HG03520 (cell line): ENCODE data around the gene MLC1.

Source experiments
- ATAC-seq: cut with Tn5 transposase; IDR thresholded peaks from one replicate; pipeline ENCODE4 v1.9.1; 2021; ENCODE audit warnings: mild to moderate bottlenecking, moderate library complexity; ENCODE audit not compliant: unreplicated experiment

MLC1 gene

DNA sequence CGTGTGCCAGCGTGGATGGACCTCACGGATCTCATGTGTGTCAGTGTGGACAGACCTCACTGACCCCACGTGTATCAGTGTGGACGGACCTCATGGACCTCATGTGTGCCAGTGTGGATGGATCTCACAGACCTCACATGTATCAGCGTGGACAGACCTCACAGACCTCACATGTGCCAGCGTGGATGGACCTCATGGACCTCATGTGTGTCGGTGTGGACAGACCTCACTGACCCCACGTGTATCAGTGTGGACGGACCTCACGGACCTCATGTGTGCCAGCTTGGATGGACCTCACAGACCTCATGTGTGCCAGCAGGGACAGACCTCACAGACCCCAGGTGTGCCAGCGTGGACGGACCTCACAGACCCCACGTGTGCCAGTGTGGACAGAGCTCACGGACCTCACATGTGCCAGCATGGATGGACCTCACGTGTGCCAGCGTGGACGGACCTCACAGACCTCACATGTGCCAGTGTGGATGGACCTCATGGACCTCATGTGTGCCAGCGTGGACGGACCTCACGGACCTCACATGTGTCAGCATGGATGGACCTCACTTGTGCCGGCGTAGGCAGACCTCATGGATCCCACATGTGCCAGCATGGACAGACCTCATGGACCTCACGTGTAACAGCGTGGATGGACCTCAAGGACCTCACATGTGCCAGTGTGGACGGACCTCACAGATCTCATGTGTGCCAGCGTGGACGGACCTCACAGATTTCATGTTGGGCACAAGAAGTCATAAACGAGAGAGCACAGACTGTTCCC lies 45.4 kb downstream of the MLC1 start:
- ATAC-seq = no peak

DNA sequence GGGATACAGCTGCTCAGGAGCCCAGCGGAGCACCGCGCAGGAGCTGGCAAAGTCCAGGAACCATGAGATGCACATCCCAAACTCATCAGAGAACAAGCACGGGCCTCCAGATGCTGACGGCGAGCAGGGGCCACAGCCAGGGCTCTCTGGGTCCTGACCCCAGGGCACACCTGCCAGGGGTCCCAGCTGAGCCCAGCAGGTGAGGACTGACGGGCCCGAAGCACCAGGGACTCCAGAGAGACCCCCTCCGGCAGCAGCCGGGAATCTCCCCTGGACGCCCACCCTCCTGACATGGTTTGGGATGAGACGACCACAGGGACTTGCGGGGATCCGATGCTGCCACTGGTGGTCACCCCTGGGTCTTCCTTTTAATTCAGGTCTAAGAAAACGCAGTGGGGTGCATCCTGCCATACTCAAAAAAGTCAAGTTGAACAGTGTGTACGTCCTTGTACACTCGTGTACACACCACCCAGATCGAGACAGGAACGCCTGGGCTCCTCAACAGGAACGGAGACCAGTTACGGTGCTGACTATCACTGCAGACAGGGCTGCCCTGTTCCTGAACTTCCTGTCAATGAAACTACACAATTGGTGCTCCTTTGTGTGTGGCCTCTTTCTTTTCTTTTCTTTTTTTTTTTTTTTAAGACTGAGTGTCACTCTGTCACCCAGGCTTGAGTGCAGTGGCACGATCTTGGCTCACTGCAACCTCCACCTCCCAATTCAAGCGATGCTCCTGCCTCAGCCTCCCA lies 49.1 kb downstream of the MLC1 start:
- ATAC-seq = no peak

DNA sequence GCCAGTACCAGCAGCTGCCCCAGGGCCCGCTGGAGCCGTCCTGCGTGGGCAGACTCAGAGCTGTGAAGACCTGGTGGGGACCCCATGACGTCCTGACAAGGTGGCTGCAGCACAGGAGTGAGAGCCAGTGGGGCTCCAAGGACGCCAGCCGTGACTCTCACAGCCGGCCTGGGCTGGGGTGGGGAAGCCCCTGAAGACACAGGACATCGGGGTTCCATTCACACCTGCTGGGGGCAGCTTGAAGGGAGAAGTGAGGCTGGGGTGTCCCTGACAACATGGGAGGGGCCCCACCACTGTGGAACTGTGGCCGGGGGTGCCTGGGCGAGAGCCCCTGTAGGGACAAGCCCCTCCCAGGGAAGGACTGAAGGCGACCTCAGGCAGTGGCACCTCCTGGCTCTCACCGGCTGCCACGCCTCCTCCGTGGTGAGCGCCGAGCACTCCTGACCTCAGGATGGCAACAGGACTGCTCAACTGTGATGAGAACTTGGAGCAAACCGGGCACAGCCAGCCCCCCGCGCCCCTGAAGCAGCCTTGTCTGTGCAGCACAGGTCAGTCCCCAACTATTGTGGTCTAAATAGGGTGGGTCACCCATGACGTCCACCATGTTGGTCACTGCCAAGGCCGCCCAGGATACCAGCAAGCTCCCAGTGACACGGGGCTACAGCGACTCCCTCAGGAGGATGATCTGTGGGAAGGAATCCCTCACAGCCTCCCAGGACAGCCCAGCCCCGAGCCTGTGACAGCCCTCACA lies 49.9 kb downstream of the MLC1 start:
- ATAC-seq = no peak

DNA sequence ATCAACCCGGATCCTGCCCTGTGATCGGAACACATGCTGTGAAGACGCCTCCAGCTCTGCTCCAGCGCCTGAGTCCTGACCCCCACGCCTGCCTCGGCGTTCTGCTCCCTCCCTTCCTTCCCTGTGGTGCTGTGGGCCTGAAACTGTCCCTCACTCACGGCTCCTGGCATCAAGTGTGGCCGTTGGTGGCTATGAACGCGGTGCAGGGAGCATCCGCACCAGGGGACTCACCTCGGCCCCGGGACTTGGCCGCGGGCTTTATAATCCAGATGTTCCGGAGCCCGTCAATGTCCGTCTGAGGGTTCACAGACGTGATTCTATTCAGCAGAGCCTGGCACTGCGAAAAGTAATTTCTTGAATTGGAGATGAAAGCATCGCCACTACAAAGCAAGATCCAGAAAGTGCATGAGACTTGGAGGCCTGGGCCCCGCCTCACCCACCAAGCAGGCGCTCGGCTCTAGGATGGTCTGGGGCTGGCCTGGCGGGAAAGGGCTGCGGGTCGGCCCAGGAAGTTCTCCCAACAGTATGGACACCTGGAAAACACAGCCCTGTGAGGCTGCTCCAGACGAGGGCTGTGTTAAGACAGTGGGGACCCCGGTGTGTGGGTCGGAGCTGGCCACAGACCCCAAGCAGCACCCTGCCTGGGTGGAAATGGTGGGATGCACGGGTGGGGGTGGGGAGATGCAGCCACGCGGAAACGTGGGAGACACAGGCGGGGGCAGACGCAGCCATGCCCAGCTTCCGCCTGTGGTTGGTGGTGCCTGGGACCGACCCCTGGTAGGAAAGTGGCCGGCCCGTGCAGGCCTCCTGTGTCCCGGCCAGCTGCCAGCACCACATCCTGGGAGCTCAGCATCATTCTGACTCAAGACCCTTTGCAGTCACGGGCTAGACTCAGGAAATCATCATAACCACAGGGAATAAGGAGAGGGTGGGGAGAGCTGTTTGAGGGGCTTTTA lies 50.8 kb downstream of the MLC1 start:
- ATAC-seq = no peak

DNA sequence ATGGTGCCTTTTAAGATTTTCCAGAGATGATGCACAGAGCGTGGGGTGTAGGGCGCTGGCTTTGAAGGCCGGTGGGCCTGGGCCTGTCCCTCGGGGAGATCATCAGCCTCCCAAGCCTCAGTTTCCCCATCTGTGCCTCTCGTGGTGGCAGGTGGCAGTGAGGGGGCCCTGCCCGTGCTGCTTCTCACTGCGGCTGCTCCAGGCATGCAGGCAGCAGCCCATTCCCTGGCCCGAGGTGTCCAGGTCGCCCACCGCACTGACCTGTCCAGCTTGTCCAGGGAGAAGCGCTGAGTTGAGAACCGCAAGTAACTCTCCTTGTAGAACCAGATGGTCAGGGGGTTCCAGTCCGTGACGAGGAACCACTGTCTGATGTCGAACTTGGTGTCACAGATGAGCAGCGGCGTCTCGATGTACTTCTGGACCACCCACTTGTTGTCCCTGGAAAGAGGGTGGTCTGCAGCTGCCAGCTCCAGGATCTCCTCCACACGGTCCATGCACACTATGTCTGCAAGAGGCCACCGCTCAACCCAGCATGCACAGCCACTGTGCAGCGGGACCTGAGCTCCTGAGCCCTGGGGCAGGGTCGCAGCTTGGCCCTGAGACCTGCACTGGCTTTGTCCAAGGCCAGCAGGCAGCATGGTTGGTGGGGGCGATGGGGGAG lies 52.2 kb downstream of the MLC1 start:
- no peak for ATAC-seq

DNA sequence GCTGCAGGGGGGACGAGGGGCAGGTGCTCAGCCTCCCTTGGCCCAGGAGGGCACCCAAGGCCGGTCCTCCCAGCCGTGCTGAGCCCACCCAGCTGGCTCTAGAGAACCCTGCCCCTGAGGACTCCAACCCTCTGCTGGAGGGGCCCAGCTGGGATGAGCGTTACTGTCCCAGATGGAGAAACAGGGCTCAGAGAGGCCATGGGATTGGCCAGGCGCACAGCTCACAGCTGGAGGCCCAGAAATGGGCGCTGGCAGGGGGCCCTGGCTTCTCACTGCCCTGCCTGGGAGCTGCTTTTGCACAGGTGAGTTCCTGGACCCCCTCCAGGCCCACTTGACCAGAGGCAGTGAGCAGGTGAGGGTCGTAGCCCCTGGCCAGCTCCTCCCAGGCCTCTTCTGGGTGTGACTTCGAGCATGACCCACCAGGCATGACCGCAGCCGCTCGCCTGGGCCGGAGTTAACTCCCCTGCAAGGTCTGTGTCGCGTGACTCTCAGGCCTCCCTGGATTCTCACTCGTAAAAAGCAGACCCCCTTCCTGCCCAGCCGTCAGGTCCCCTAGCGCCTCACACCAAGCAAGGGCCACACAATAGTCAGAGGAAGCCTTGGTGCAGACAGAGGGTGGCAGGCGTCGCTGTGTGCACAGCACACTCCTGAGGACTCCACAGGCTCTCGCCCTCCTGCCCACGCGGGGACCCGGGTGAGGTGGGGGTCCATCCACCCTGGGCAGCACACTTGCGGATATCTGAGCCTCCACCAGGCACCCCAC lies 52.9 kb downstream of the MLC1 start:
- ATAC-seq = no peak

DNA sequence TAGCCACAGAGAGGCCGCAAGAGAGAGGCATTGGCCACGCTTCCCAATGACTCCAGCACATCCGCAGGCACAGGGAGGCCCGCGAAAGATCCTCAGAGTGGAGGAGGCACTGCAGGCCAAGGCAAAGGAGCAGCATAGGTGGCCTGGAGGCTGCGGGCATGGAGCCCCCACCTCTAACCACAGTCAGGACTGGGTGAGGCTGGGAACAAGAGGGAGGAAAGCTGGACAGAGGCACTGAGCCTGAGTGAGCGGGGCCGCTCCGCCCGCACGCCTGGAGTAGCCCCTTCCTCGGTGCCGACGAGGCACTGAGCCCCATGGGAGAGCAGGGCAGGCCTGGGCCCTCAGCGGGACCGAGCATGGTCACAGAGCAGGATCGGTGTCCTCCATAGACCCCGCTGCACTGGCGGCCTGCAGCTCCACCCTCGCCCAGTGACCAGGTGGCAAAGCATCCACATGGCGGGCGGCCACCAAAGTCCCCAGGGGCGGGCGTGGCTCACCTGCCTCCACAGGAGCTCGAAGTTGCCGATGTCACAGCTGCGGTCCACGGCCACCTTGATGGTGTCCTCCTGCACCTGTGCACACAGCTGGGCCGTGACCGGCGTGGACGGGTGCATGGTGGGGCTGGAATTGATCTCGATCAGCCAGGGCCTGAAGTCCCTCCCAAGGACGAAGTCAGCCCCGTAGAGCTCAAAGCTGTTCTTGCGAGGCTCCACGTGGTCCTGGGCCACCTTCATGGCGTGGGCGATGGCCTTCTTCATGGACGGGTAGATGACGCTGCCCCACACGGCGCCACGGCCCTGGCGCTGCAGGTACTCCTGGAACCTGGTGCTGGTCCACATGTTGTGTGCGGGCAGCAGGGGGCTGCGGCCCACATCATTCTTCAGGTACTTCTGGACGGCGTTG lies 53.8 kb downstream of the MLC1 start:
- no peak for ATAC-seq

DNA sequence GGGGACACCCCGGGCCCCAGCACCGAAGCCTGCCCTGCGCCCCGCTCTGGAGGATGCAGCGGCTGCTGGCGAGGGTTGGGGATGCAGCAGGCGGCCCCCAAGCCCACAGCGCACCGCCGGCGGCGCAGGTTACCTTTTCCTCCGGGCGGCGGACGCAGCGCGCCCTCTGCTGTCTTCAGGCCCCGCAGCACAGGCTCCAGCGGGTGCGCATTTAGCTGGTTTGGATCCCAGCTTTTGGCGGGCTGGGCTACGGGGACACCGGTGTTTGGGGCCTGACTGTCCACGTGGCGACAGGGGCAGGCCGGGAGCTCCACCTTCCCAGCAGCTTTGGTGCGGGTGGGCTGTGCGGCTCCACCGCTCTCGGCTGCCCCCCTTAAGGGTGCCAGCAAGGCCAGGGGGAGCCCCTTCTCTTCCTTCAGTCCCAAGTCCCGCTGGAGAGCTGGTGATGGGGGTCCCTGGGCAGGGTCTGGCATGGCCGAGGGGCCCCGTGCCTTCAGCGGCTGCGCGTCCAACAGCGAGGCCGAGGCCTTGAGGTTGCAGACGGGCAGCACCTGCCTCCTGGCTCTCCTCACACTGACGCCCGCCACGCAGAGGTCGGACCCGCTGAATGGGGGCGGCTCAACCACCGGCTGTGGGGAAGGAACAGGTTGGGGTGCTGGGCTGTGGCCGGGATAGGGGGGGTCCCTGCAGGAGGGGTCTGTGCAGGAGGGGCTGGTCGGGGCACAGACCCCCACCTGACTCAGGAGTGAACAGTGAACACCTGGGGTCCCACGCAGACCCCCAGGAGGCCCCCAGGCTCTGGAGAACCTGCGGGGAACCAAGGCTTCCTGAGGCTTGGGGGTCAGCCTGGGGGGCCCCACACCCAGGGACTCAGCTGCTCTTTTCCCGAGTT lies 54.7 kb downstream of the MLC1 start:
- no peak for ATAC-seq

DNA sequence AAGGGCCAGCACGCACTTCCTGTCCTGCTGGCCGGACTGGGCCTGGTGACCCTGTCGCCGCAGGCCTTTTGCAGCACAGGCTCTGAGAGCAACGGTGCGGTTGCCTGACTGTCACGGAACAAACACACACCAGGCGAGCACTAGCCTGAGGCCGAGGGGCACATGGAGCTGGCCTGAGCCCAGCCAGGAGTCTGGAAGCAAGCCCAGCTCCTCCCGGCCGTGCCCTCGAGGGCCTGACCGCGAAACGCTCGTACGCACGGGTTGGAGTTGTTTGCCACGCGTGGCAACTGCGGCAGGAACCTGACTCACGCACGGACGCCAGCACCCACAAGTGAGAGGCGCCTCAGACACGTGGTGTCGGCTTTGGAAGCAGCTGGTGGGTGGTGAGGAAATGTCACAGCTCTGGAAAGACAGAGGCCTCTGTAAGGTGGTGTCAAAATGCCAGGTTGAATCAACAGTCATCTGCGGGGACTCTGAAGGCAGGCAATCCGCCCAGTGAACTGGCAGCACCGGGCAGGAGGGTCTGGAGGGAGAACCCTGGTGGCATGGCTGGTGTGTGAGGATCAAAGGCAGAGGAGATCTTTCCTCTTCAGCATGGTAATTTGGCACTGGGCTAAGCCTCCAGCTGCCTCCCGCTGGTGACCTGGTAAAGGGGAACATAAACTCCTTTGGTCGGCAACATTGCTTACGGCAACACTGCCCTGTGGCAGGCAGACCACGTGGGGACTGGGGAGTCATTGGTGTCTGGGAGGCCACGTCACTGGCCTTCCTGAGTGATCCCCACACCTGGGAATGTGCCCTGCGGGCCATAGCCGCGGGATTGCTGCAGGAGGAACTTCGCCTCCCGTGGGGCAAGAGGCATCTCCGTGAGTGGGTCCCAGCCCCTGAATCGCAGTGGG lies 57.3 kb downstream of the MLC1 start:
- ATAC-seq = no peak

DNA sequence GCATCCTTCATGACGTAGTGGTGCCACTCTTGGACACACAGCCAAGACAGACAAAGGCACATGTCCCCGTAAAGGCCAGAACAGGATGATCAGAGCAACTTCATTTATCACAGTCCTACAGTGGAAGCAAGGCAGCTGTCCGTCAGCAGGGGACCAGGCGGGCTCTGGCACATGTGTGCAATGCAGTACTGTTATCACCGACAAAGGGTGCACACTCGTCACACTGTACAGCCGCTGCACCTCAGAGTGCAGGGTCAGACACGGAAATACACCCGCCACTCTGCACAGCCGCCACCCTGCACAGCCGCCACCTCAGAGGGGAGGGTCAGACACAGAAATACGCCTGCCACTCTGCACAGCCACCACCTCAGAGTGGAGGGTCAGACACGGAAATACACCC lies 59.2 kb downstream of the MLC1 start:
- no peak for ATAC-seq

DNA sequence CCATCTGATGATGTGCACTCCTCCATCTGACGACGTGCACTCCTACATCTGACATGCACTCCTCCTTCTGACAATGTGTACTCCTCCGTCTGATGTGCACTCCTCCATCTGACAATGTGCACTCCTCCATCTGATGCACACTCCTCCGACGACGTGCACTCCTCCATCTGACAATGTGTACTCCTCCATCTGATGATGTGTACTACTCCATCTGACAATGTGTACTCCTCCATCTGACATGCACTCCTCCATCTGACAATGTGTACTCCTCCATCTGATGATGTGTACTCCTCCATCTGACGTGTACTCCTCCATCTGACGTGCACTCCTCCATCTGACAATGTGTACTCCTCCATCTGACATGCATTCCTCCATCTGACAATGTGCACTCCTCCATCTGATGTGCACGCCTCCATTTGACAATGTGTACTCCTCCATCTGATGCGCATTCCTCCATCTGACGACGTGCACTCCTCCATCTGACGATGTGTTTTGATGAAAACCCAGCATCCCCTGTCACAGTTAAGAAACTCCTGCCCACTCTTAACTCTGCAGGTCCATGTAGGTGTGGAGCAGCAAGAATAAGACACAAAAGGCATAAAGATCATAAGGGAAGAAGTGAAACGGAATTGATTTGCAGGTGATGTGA lies 62.9 kb downstream of the MLC1 start:
- ATAC-seq = no peak

DNA sequence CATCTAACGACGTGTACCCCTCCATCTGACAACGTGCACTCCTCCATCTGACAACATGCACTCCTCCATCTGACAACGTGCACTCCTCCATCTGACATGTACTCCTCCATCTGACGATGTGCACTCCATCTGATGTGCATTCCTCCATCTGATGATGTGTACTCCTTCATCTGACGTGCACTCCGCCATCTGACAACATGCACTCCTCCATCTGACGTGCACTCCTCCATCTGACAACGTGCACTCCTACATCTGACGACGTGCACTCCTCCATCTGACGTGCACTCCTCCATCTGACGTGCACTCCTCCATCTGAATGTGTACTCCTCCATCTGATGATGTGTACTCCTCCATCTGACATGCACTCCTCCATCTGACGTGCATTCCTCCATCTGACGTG lies 64.6 kb downstream of the MLC1 start:
- ATAC-seq = no peak

DNA sequence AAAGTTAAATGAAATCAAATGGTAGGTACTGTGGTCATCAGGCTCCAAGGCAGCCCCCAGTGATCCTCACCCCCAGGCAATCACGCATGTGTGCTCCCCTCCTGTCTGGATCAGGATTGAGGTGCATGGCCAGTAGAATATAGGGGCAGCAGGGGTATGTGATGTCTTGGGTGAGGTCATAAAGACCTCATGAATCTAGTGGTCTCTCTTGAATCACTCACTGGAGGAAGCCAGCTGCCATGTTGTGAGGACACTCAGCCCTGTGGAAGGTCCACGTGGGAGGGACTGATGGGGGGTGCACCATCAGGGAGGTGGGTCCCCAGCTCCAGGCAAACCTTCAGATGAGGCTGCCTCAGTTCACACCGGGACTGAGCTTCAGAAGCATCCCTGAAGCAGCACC lies 65.9 kb downstream of the MLC1 start:
- ATAC-seq = no peak

DNA sequence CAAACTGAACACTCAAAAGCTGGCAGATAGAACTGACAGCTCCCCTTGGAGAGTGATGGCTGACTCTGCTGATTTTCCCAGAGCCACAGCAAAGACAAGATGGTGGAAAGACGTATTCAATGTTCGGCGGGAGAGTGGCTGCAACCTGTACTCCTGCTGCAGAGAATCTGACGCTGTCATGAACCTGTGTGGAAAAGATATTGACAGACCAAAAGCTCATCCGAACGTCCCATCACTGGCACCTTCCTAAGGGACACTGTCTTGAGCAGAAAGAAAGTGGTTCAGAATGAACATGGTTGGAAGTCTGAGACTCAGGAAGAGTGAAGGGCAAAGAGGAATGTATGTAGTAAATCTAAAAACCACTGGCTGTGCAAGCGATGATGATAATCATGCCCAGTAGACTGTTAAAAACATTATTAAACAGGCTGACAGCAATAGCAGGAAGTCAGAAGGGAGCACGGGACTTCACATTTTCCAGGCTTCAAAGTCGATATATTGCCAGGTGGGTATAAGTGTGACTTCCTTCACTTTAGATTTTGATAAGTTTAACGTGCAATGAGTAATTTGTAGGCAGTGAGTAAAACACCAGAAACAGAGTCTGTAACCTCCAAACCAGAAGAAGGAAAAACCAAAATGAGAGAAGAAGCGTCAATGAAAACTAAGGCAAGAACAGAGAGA lies 66.5 kb downstream of the MLC1 start:
- ATAC-seq = no peak

DNA sequence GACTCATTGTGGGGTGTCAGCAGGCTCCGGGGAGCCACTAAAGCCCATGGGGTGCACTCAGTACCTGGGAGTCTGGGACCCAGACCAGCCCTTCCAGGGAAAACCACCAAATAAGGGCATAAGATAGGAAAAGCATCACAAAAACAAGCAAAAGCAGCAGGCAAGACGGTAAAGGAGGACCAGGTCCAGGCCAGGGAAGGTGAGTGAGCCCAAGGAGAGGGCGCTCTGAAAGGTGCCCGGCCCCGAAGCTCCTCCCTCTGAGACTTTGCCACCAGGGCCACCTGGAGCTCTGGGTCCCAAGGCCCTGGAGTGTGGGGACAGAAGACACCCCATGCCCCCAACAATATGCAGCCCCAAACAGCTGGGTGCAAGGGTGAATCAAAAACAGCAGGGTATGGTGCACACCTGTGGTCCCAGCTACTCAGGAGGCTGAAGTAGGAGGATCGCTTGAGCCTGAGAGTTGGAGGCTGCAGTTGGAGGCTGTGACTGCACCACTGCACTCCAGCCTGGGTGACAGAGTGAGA lies 67.5 kb downstream of the MLC1 start:
- no peak for ATAC-seq
